Transverse colon (tissue), 4 donors: ENCODE data around the gene CDK19. TPM values are rescaled to one million over a fixed set of nuclear protein-coding genes. Genes with fewer than 3 reads are reported as not detected.

Experiments used
- DNase-seq: peaks from one replicate; pipeline ENCODE4 v3.0.0-alpha.2; 2019
- H3K27ac ChIP-seq, 4 donors: fragments of 200-600 bp; sonication (generic); 2 replicates each; pipeline ENCODE4 v1.5.1; 2016 to 2018; ENCODE audit warnings: inconsistent platforms in 4 of 4
- H3K27me3 ChIP-seq: fragments of 200-600 bp; sonication (generic); 2 replicates; pipeline ENCODE4 v1.5.1; 2017; ENCODE audit warnings: inconsistent platforms
- H3K36me3 ChIP-seq, 4 donors: fragments of 200-600 bp; sonication (generic); 2 replicates each; pipeline ENCODE4 v1.5.1; 2017 to 2019; ENCODE audit warnings: inconsistent platforms in 4 of 4
- H3K4me1 ChIP-seq, 4 donors: fragments of 200-600 bp; sonication (generic); 2 replicates each; pipeline ENCODE4 v1.5.1; 2017 to 2020; ENCODE audit warnings: inconsistent platforms in 4 of 4
- H3K4me3 ChIP-seq, 4 donors: fragments of 200-600 bp; sonication (generic); 1 replicate in 1 of 4; 2 replicates in 3 of 4; pipeline versions ENCODE4 v1.5.1 to v1.6.1; 2017 to 2019; ENCODE audit warnings: inconsistent platforms in 4 of 4
- H3K9me3 ChIP-seq, 2 donors: fragments of 200-600 bp; sonication (generic); 2 replicates each; pipeline ENCODE4 v1.5.1; 2017 to 2019; ENCODE audit warnings: inconsistent platforms in 2 of 2
- EP300 ChIP-seq: sonication (generic); formaldehyde crosslinking; IDR thresholded peaks from one replicate; pipeline ENCODE4 v1.6.1; 2017; ENCODE audit warnings: antibody characterized with exemption, low read depth
- POLR2A ChIP-seq: fragments of 450-650 bp; IDR thresholded peaks from one replicate; pipeline ENCODE4 v1.6.1; 2016; ENCODE audit warnings: antibody characterized with exemption, mild to moderate bottlenecking, moderate library complexity
- POLR2AphosphoS5 ChIP-seq, 3 donors: sonication (generic); formaldehyde crosslinking; IDR thresholded peaks; one replicate each; pipeline ENCODE4 v1.6.1; 2016; ENCODE audit warnings: antibody characterized with exemption in 3 of 3
- WGBS, 2 donors: methylation state at CpG; one replicate each; pipeline ENCODE4 v1.1.5; 2018; ENCODE audit warnings: low coverage in 1 of 2; 5-methylcytosine and 5-hydroxymethylcytosine counted together
- in situ Hi-C, 4 donors: fragments of 200-750 bp; cut with MboI; loops; one replicate each; pipeline versions ENCODE4 v1.15.0 to v1.15.1; 2017; ENCODE audit warnings: low sequenced_read_pairs in 3 of 4, low pct_ligation_motif_present in 1 of 4, low pct_unique_long_range_greater_than_20kb in 1 of 4
- intact Hi-C: fragments of 100-400 bp; cut with DNase I; formaldehyde crosslinking; loops from one replicate; pipeline ENCODE4 v1.15.1; 2023; ENCODE audit warnings: low total_unique reads
- total RNA-seq, 4 donors: library from RNA; depleted of rRNA; stranded (reverse); fragments of >200 nt; gene quantifications; one replicate each; pipeline ENCODE4 v1.1.0, GENCODE V29; 2016
- TF ChIP-seq, protein P1 (sequence below), 5 experiments: fragments of 200-600 bp in 3 of 5; fragments of 450-650 bp in 2 of 5; sonication (generic) in 3 of 5; IDR thresholded peaks; 1 replicate in 2 of 5; 2 replicates in 3 of 5; pipeline ENCODE4 v1.5.1; 2016 to 2017; ENCODE audit warnings: antibody characterized with exemption in 5 of 5, inconsistent platforms in 3 of 5, mild to moderate bottlenecking in 2 of 5, moderate library complexity in 1 of 5

The CDK19 gene
- total RNA-seq, 4 donors from 2014 or later: 7.0 to 18.6 (median 14.7) TPM

DNA sequence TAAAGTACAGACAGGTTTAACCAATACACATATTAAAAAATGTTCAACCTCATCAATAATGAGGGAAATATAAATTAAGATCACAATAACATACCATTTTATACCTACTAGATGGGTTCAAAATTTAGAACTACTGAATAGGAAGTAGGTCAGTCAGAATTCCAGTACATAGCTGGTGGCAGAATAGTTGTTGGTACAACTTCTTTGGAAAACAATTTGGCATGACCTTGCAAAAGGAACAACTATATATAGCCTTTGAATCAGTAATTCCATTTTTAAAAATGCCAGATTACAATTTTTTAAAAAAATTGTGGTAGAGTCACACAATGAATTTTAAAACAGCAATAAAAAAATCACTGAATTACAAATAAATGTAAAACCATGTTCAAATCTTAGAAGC is 165.6 kb downstream of the CDK19 start:
- Histone ChIP-seq H3K4me1 (peaks cover 0 to 13% (median 2%) of the 10 kb centered on the region in 4 donors), H3K27me3 (no peaks in the 10 kb centered on the region), H3K4me3 (no peak overlapping the region), H3K36me3 (no peaks in the 10 kb centered on the region), H3K9me3 (no peaks in the 10 kb centered on the region), H3K27ac (no peak overlapping the region)
- TF ChIP-seq, protein P1, sequence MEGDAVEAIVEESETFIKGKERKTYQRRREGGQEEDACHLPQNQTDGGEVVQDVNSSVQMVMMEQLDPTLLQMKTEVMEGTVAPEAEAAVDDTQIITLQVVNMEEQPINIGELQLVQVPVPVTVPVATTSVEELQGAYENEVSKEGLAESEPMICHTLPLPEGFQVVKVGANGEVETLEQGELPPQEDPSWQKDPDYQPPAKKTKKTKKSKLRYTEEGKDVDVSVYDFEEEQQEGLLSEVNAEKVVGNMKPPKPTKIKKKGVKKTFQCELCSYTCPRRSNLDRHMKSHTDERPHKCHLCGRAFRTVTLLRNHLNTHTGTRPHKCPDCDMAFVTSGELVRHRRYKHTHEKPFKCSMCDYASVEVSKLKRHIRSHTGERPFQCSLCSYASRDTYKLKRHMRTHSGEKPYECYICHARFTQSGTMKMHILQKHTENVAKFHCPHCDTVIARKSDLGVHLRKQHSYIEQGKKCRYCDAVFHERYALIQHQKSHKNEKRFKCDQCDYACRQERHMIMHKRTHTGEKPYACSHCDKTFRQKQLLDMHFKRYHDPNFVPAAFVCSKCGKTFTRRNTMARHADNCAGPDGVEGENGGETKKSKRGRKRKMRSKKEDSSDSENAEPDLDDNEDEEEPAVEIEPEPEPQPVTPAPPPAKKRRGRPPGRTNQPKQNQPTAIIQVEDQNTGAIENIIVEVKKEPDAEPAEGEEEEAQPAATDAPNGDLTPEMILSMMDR (IDR thresholded peaks at IDR 0.05): no peak
- TF ChIP-seq POLR2AphosphoS5 (IDR thresholded peaks at IDR 0.05): no peak
- TF ChIP-seq POLR2A: no peak
- TF ChIP-seq EP300: no peak
- DNase-seq: no peak
- intact Hi-C loops: no loop called here
- in situ Hi-C loops: no loop called here

DNA sequence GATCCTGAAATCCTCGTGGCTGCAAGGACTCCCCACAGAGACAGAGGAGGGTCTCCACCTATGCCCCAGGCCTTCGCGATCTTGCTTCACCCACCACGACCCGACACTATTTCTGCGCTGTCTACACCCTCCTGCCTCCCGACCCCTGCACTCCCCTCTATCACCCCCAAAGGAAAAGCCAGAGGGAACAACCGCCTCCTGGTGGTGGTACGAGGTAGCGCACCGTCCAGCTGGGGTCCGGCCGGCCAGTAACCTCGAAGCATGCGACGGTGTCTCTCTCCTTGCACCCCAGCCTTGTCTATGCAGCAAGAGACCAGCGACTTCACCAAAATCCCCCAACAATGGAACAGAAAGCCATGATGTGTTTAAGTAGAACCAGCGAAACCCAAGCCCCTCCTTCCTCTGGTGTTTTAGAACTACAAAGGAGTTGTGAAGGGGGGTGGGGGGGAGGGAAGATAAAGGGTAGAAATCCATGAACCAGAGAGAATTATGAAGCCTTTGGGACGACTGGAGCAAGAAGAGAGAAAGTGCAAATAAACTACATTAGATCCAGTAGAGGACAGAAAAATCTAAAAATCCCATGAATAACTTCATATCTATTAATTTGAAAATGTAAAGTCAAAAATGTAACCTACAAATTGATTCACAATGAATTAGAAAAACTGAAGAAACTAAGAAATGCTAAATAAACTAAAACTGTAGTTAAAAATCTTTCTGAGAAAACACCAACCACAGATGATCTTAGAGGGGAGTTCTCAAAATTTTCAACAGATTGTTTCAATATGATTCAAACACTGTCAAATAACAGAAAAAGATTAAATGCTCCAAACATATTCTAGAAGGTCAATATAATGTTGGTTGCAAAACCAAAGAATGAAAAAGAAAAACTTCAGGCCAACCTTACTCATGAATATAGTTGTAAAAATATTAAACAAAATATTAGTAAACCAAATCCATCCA is 168.0 kb downstream of the CDK19 start:
- Histone ChIP-seq H3K27ac (no peak overlapping the region), H3K9me3 (no peaks in the 10 kb centered on the region), H3K27me3 (no peaks in the 10 kb centered on the region), H3K36me3 (no peaks in the 10 kb centered on the region), H3K4me1 (no peaks in the 10 kb centered on the region), H3K4me3 (no peak overlapping the region)
- DNase-seq: no peak
- intact Hi-C loops (no loop called here), in situ Hi-C loops (no loop called here)
- TF ChIP-seq EP300: no peak
- TF ChIP-seq, protein P1 (IDR thresholded peaks at IDR 0.05): peak in 2 of 5 experiments; percentile 12 to 14
- 66 to 91% methylated on average over 2 to 19 of the region's 19 CpGs for WGBS, 2 donors

DNA sequence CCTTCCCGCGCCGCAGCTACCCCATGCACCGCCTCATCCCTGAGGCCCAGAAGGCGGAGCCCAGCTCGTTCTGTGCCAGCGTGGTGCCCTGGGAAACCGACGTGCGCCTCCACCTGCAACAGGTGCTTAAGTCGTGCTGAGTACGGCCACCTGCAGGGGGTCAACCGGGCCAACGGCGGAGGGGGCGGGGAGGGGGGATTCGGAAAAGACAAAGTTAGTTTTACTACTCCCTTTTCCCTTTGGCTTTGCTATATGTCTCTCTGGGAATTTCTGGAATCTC is 168.9 kb downstream of the CDK19 start:
- DNase-seq: no peak
- TF ChIP-seq POLR2A: no peak
- Histone ChIP-seq H3K27ac (no peak overlapping the region), H3K27me3 (no peaks in the 10 kb centered on the region), H3K4me3 (no peak overlapping the region), H3K9me3 (no peaks in the 10 kb centered on the region), H3K4me1 (no peaks in the 10 kb centered on the region), H3K36me3 (no peaks in the 10 kb centered on the region)
- in situ Hi-C loops (no loop called here), intact Hi-C loops (no loop called here)
- whole genome bisulfite sequencing, 2 donors: 97% methylated on average over 17 of the region's 17 CpGs; no CpG with 5 or more reads in 1 of the 2 donors

DNA sequence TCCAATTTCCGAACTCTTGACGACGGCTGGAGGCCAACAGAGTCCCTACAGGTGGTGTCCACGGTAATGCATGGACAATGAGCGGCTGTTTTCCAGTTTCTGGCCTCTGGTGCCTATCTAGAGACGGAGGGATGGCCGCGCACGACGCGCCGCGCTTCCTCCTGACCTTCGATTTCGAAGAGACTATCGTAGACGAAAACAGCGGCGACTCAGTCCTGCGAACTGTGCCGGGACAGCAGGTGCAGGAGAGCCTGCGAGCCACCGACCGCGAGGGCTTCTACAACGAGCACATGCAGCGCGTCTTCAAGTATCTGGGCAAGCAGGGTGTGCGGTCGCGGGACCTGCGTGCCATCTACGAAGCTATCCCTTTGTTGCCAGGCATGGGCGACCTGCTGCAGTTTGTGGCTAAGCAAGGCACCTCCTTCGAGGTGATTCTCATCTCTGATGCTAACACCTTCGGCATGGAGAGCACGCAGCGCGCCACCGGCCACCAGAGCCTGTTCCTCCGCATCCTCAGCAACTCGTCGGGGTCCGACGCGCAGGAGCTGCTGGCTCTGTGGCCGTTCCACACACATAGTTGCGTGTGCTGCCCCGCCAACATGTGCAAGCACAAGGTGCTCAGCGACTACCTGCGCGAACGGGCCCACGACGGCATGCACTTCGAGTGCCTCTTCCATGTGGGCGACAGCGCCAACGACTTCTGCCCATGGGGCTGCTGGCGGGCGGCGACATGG is 169.4 kb downstream of the CDK19 start:
- no peak overlapping the region for H3K27ac ChIP-seq
- intact Hi-C loops (no loop called here), in situ Hi-C loops (no loop called here)
- no peaks in the 10 kb centered on the region for H3K36me3 ChIP-seq
- 96 to 97% methylated on average over 14 to 62 of the region's 62 CpGs for WGBS, 2 donors
- no peaks in the 10 kb centered on the region for H3K27me3 ChIP-seq
- H3K4me1 ChIP-seq: no peaks in the 10 kb centered on the region
- H3K9me3 ChIP-seq: no peaks in the 10 kb centered on the region
- H3K4me3 ChIP-seq: no peak overlapping the region
- TF ChIP-seq EP300: no peak
- TF ChIP-seq POLR2A: no peak
- no peak for TF ChIP-seq POLR2AphosphoS5 (IDR thresholded peaks at IDR 0.05)
- TF ChIP-seq, protein P1 (IDR thresholded peaks at IDR 0.05): no peak
- no peak for DNase-seq
